ENCODE data around the gene GRID1.

DNA sequence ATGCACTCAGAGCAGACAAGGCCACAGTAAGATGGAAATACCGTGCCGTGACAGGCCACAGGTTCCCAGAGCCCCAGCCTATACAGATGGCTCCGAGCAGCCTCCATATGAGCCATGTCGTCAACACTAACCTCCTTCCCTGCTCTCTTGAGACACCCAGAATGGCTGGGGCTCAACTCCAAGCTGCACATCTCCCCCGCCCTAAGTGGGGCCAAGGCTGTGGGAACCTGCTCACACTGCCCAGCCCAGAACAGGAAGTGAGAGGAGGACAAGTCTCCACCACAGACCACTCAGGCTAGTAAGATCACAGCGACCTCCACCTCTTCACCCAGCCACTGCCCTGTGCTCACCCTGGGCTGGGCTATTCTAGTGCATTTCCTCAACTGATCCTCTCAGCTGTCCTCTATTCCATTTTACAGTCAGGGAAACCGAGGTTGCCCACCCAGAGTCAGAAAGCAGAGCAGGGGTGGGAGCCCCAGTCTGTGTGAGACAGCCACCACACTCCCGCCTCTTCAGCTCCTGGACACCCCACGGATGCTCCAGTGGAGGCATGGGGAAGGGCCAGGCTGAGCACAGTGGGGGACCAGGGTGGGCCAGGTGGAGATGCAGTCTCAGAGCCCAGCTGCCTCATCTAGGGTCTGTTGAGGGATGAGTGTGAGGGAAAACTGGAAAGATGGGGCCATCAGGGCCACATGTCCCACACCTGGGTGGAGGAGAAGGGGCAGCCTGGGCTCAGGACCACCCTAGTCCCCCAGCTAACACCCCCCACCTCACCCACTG is 11.6 kb downstream of the GRID1 start:
- TF ChIP-seq, protein P1, sequence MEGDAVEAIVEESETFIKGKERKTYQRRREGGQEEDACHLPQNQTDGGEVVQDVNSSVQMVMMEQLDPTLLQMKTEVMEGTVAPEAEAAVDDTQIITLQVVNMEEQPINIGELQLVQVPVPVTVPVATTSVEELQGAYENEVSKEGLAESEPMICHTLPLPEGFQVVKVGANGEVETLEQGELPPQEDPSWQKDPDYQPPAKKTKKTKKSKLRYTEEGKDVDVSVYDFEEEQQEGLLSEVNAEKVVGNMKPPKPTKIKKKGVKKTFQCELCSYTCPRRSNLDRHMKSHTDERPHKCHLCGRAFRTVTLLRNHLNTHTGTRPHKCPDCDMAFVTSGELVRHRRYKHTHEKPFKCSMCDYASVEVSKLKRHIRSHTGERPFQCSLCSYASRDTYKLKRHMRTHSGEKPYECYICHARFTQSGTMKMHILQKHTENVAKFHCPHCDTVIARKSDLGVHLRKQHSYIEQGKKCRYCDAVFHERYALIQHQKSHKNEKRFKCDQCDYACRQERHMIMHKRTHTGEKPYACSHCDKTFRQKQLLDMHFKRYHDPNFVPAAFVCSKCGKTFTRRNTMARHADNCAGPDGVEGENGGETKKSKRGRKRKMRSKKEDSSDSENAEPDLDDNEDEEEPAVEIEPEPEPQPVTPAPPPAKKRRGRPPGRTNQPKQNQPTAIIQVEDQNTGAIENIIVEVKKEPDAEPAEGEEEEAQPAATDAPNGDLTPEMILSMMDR (conservative IDR thresholded peaks at IDR 0.05; ENCODE audit: low read depth, low read length) = no peak
- no peak for TF ChIP-seq EZH2phosphoT487 (IDR thresholded peaks at IDR 0.05; ENCODE audit: borderline replicate concordance, low read length)

All from PC-3 (cell line).